Osteoblast (primary cell): Measurements from ENCODE around the gene CD300LG. TPM values are rescaled to one million over a fixed set of nuclear protein-coding genes. Genes with fewer than 3 reads are reported as not detected.

Experiments used
- DNase-seq: peaks from one replicate; pipeline ENCODE4 v3.0.0; 2011; ENCODE audit warnings: low spot score, mixed read lengths; ENCODE audit not compliant: insufficient read length; ENCODE audit errors: missing footprints
- H2AFZ ChIP-seq: 2 replicates; pipeline ENCODE4 v1.6.0; 2011; ENCODE audit warnings: mild to moderate bottlenecking, low read length
- H3K27ac ChIP-seq: 2 replicates; pipeline ENCODE4 v1.5.1; 2011; ENCODE audit warnings: mild to moderate bottlenecking, low read depth, low read length, moderate library complexity
- H3K27me3 ChIP-seq: 2 replicates; pipeline ENCODE4 v1.6.0; 2012; ENCODE audit warnings: mild to moderate bottlenecking, control low read depth, inconsistent platforms, low read length, moderate library complexity; ENCODE audit not compliant: insufficient read depth
- H3K36me3 ChIP-seq: 2 replicates; pipeline ENCODE4 v1.5.1; 2011; ENCODE audit warnings: mild to moderate bottlenecking, low read length, control low read depth, moderate library complexity; ENCODE audit not compliant: insufficient read depth
- H3K4me1 ChIP-seq: 2 replicates; pipeline ENCODE4 v1.5.1; 2011; ENCODE audit warnings: mild to moderate bottlenecking, low read length, control low read depth, moderate library complexity; ENCODE audit not compliant: insufficient read depth
- H3K4me2 ChIP-seq: 2 replicates; pipeline ENCODE4 v1.6.0; 2011; ENCODE audit warnings: mild to moderate bottlenecking, low read length; ENCODE audit not compliant: insufficient read depth
- H3K4me3 ChIP-seq: fragments of 200-600 bp; sonication (generic); 3 replicates; pipeline ENCODE4 v1.5.1; 2012; ENCODE audit warnings: mild to moderate bottlenecking, low read length, inconsistent platforms; ENCODE audit not compliant: insufficient read depth
- H3K79me2 ChIP-seq: 2 replicates; pipeline ENCODE4 v1.6.0; 2012; ENCODE audit warnings: mild to moderate bottlenecking, low read length, control low read depth, inconsistent platforms; ENCODE audit not compliant: insufficient read depth
- H3K9me3 ChIP-seq: 2 replicates; pipeline ENCODE4 v1.5.1; 2011; ENCODE audit warnings: low read depth, low read length, control low read depth
- H4K20me1 ChIP-seq: 2 replicates; pipeline ENCODE4 v1.6.0; 2012; ENCODE audit warnings: mild to moderate bottlenecking, low read length, control low read depth; ENCODE audit not compliant: insufficient read depth
- total RNA-seq: library from RNA; depleted of rRNA; stranded (reverse); fragments of >200 nt; gene quantifications from 2 replicates; pipeline ENCODE4 v1.2.3, GENCODE V29; 2012
- TF ChIP-seq, protein P1 (sequence below): IDR thresholded peaks from 2 replicates; pipeline ENCODE4 v1.5.1; 2011; ENCODE audit warnings: mild to moderate bottlenecking, low read depth, low read length, moderate library complexity; ENCODE audit errors: extremely low read depth

CD300LG gene
- total RNA-seq, 1 donor: not detected

DNA sequence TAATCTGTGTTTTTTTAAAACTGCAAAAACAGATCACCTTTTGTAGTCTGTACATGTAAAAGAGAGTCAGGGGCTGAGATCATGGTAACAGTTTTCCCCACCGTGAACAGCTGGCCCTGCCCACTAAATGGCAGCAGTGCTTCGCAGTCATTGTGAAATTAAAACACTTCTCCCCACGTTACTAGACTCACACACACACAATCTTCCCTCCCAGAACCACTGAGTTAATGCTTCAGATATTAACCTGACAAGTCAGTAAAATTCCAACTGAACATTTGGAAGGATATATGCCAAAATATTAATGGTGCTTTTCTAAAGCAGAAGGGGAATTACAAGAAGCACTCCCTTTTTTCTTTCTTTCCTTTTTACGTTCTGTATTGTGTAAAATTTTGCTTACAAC, 1.2 kb upstream of the CD300LG start:
- Histone ChIP-seq H2AFZ (peak overlapping the region; percentile 49), H3K27ac (no peak overlapping the region), H3K36me3 (no peaks in the 10 kb centered on the region), H3K27me3 (peaks cover 8% of the 10 kb centered on the region), H3K4me1 (peaks cover 3% of the 10 kb centered on the region), H3K79me2 (no peaks in the 10 kb centered on the region), H4K20me1 (no peaks in the 10 kb centered on the region), H3K4me2 (no peak overlapping the region), H3K4me3 (no peak overlapping the region), H3K9me3 (no peaks in the 10 kb centered on the region)
- no peak for DNase-seq
- TF ChIP-seq, protein P1, sequence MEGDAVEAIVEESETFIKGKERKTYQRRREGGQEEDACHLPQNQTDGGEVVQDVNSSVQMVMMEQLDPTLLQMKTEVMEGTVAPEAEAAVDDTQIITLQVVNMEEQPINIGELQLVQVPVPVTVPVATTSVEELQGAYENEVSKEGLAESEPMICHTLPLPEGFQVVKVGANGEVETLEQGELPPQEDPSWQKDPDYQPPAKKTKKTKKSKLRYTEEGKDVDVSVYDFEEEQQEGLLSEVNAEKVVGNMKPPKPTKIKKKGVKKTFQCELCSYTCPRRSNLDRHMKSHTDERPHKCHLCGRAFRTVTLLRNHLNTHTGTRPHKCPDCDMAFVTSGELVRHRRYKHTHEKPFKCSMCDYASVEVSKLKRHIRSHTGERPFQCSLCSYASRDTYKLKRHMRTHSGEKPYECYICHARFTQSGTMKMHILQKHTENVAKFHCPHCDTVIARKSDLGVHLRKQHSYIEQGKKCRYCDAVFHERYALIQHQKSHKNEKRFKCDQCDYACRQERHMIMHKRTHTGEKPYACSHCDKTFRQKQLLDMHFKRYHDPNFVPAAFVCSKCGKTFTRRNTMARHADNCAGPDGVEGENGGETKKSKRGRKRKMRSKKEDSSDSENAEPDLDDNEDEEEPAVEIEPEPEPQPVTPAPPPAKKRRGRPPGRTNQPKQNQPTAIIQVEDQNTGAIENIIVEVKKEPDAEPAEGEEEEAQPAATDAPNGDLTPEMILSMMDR: no peak

GRCh38 chr17:43846221-43846712, 709 bp upstream of the CD300LG start:
- DNase-seq: peak; percentile 98
- Histone ChIP-seq H3K27me3 (peaks cover 8% of the 10 kb centered on the region), H3K27ac (no peak overlapping the region), H2AFZ (peak overlapping the region; percentile 49), H3K36me3 (no peaks in the 10 kb centered on the region), H3K9me3 (no peaks in the 10 kb centered on the region), H3K4me1 (peaks cover 3% of the 10 kb centered on the region), H3K4me3 (no peak overlapping the region), H4K20me1 (no peaks in the 10 kb centered on the region), H3K4me2 (no peak overlapping the region), H3K79me2 (no peaks in the 10 kb centered on the region)
- TF ChIP-seq, protein P1: peak; percentile 95

GRCh38 chr17:43848601-43849000, 1.6 kb downstream of the CD300LG start:
- Histone ChIP-seq H2AFZ (no peak overlapping the region), H3K4me2 (no peak overlapping the region), H4K20me1 (no peaks in the 10 kb centered on the region), H3K79me2 (no peaks in the 10 kb centered on the region), H3K9me3 (no peaks in the 10 kb centered on the region), H3K36me3 (no peaks in the 10 kb centered on the region), H3K27ac (no peak overlapping the region), H3K27me3 (peaks cover 24% of the 10 kb centered on the region), H3K4me3 (no peak overlapping the region), H3K4me1 (peaks cover 3% of the 10 kb centered on the region)
- DNase-seq: peak; percentile 26
- TF ChIP-seq, protein P1: no peak

DNA sequence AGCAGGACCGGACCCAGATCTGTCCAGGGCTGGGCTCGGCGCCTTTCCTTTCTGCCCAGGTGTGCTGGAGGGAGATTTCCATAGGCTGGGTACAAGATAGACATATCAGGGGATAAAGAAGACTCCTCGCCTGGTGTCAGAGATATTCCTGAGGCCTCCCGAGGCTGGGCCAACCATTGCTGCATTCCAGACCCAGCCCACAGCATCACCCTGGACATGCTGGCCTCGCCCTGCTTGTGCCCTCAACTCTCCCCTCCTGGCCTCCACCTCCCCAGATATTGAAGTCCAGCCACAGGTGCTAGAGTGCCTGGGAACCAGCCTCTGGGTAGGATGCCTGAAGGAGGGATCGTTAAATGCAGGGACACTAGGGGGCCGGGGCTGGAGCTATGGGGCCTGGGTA, 2.1 kb downstream of the CD300LG start:
- Histone ChIP-seq H4K20me1 (no peaks in the 10 kb centered on the region), H3K4me3 (no peak overlapping the region), H3K4me1 (peaks cover 3% of the 10 kb centered on the region), H3K4me2 (no peak overlapping the region), H3K27ac (no peak overlapping the region), H3K27me3 (peaks cover 29% of the 10 kb centered on the region), H3K36me3 (no peaks in the 10 kb centered on the region), H2AFZ (no peak overlapping the region), H3K9me3 (no peaks in the 10 kb centered on the region), H3K79me2 (no peaks in the 10 kb centered on the region)
- DNase-seq: no peak
- TF ChIP-seq, protein P1: no peak
